Progenitor cell of endocrine pancreas (in vitro differentiated cells): ENCODE results near the gene SERPIND1. TPM values are rescaled to one million over a fixed set of nuclear protein-coding genes. Genes with fewer than 3 reads are reported as not detected.

Source experiments
- DNase-seq: peaks from one replicate; pipeline ENCODE4 v3.0.0; 2021; ENCODE audit warnings: low spot score; ENCODE audit not compliant: unreplicated experiment
- H3K27ac Mint-ChIP-seq: 2 replicates; pipeline ENCODE4 v1.8.0; 2021; ENCODE audit warnings: mild to moderate bottlenecking, moderate library complexity, mixed read lengths
- H3K27me3 Mint-ChIP-seq: 2 replicates; pipeline ENCODE4 v1.8.0; 2021; ENCODE audit warnings: mixed read lengths
- H3K36me3 Mint-ChIP-seq: 2 replicates; pipeline ENCODE4 v1.8.0; 2022; ENCODE audit warnings: mixed read lengths; ENCODE audit not compliant: insufficient read depth
- H3K4me1 Mint-ChIP-seq: 2 replicates; pipeline ENCODE4 v1.8.0; 2021; ENCODE audit warnings: low read depth, mixed read lengths
- H3K4me3 Mint-ChIP-seq: 2 replicates; pipeline ENCODE4 v1.8.0; 2021; ENCODE audit warnings: low read depth, mild to moderate bottlenecking, moderate library complexity, mixed read lengths
- H3K9me3 Mint-ChIP-seq: 2 replicates; pipeline ENCODE4 v1.8.0; 2021; ENCODE audit warnings: low read depth, mixed read lengths
- CTCF ChIP-seq: fragments of 200-600 bp; sonication (generic); IDR thresholded peaks from one replicate; pipeline ENCODE4 v1.5.0; 2021; ENCODE audit warnings: antibody characterized with exemption, mild to moderate bottlenecking; ENCODE audit not compliant: unreplicated experiment
- total RNA-seq: library from RNA; stranded (reverse); gene quantifications from 2 replicates; pipeline ENCODE4 v1.2.1, GENCODE V29; 2021

SERPIND1 gene
- total RNA-seq, 1 donor from 2014 or later = 0.74 TPM

DNA sequence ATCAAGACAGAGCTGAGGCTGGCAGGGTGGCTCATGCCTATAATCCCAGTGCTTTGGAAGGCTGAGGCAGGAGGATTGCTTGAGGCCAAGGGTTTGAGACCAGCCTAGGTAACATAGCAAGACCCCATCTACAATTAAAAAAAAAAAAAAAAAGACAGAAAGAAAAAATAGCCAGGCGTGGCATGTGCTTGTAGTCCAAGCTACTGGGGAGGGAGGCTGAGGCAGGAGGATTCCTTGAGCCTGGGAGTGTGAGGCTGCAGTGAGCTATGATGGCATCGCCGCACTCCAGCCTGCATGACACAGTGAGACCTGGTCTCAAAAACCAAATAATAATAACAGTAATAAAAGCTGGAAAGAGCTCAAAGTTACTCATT lies 9.4 kb downstream of the SERPIND1 start:
- Mint-ChIP-seq H3K4me3 (no peak overlapping the region), H3K9me3 (no peaks in the 10 kb centered on the region), H3K4me1 (peaks cover 2% of the 10 kb centered on the region), H3K27me3 (no peaks in the 10 kb centered on the region), H3K36me3 (peaks cover 7% of the 10 kb centered on the region), H3K27ac (no peak overlapping the region)
- no peak for DNase-seq
- no peak for TF ChIP-seq CTCF

DNA sequence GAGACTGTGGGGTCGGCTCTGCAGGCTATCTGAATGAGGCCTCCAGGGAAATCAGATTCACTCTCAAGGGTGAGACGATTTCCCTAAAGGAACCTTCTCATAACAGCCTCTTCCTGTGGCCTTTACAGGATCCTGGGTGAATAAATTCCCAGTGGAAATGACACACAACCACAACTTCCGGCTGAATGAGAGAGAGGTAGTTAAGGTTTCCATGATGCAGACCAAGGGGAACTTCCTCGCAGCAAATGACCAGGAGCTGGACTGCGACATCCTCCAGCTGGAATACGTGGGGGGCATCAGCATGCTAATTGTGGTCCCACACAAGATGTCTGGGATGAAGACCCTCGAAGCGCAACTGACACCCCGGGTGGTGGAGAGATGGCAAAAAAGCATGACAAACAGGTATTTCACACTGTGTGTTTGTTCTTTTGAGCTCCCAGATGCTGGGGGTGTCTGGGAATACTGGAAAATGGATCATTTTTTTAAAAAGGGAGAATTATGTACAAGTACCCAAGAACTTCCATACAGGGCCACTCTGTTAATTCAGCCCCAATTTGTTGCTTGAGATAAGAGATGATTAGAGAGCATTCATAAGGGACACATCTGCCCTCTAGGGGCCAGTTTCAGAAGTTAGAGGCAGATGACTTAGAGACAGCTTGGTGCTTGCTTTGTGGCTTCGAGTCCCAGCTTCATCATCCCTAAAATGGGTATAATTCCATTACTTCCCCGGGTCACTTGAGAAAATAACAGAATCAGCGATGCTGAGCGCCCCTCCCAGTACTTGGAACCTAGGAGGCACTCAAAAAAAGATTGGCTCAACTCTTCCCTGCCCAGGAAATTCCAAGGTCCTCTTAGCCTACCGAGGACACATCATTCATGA lies 10.2 kb downstream of the SERPIND1 start:
- TF ChIP-seq CTCF = peak; percentile 69
- peaks cover 11% of the 10 kb centered on the region for H3K36me3 Mint-ChIP-seq
- no peak overlapping the region for H3K27ac Mint-ChIP-seq
- no peak for DNase-seq
- no peak overlapping the region for H3K4me3 Mint-ChIP-seq
- H3K27me3 Mint-ChIP-seq = no peaks in the 10 kb centered on the region
- no peaks in the 10 kb centered on the region for H3K9me3 Mint-ChIP-seq
- no peaks in the 10 kb centered on the region for H3K4me1 Mint-ChIP-seq

DNA sequence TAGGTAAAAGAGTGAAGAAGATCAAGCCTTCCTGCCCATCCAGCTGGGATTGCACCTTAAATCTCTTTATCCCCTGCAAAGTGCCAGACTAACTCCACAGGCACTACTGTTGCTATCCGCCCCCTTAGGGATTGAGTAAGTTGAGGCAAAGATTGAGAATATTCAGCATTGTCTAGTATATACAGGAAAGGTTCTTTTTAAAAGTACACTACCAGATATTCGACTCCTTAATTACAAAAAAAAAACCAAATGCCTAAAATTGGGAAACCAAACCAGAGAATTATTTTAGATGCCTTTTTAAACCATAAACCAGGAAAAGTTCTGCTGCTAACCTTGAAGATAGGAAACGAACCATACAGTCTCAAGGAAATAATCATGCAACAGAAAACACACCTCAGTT lies 11.5 kb downstream of the SERPIND1 start:
- Mint-ChIP-seq H3K27ac (no peak overlapping the region), H3K36me3 (peaks cover 8% of the 10 kb centered on the region), H3K4me3 (no peak overlapping the region), H3K4me1 (no peaks in the 10 kb centered on the region), H3K9me3 (no peaks in the 10 kb centered on the region), H3K27me3 (no peaks in the 10 kb centered on the region)
- no peak for TF ChIP-seq CTCF
- DNase-seq = no peak

- no peaks in the 10 kb centered on the region for H3K27me3 Mint-ChIP-seq
- H3K4me1 Mint-ChIP-seq = no peaks in the 10 kb centered on the region
- H3K36me3 Mint-ChIP-seq = peaks cover 8% of the 10 kb centered on the region
- H3K9me3 Mint-ChIP-seq = no peaks in the 10 kb centered on the region
- DNase-seq = no peak
- TF ChIP-seq CTCF = no peak
- no peak overlapping the region for H3K27ac Mint-ChIP-seq
- no peak overlapping the region for H3K4me3 Mint-ChIP-seq
Observed at GRCh38 chr22:20786048-20786447, 12.1 kb downstream of the SERPIND1 start.

- TF ChIP-seq CTCF = no peak
- H3K36me3 Mint-ChIP-seq = peaks cover 12% of the 10 kb centered on the region
- DNase-seq = no peak
- H3K27ac Mint-ChIP-seq = no peak overlapping the region
- no peaks in the 10 kb centered on the region for H3K4me1 Mint-ChIP-seq
- H3K4me3 Mint-ChIP-seq = no peak overlapping the region
- no peaks in the 10 kb centered on the region for H3K27me3 Mint-ChIP-seq
- H3K9me3 Mint-ChIP-seq = no peaks in the 10 kb centered on the region
Observed at GRCh38 chr22:20786536-20786979, 12.6 kb downstream of the SERPIND1 start.
